Measurements from ENCODE around the gene CRIM1.

DNA sequence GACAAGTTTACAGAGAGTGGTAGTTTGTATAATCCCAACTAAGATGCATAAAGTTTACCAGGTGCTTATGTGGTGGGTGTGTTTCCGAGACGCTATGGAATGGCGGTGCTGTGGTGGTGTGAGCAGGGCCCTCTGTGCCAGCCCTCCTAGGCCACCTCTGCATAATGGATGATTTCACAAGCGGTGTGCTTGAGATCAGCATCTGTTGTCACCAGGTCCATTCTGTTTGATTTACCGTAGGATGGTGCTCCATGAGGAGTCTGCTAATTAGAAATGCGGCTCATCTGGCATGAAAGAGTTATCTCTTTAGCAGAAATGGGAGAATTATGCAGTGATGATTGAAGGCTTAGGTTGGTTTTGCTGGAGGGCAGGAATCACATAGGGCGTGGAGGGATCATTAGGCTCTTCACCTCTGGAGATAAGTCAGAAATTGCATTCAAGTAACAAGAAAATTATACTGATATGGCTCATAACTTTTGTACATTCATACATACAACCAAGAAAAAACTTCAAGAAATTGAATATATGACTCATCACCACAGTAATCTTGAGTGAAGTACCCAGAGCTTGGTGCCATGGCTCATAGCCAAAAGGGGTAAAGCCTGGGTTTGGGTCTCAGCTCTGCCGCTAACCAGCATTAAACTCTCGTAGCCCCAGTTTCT is 41.4 kb downstream of the CRIM1 start:
- TF ChIP-seq OSR1 (CRISPR knock-in tag; IDR thresholded peaks at IDR 0.05) (no peak), ZNF8 (CRISPR knock-in tag; IDR thresholded peaks at IDR 0.05) (no peak), ZNF70 (CRISPR knock-in tag; IDR thresholded peaks at IDR 0.05) (no peak), ZFP30 (CRISPR knock-in tag; IDR thresholded peaks at IDR 0.05) (no peak), TOX (CRISPR knock-in tag; IDR thresholded peaks at IDR 0.05; ENCODE audit: borderline replicate concordance) (no peak)
- TF ChIP-seq, protein P1, sequence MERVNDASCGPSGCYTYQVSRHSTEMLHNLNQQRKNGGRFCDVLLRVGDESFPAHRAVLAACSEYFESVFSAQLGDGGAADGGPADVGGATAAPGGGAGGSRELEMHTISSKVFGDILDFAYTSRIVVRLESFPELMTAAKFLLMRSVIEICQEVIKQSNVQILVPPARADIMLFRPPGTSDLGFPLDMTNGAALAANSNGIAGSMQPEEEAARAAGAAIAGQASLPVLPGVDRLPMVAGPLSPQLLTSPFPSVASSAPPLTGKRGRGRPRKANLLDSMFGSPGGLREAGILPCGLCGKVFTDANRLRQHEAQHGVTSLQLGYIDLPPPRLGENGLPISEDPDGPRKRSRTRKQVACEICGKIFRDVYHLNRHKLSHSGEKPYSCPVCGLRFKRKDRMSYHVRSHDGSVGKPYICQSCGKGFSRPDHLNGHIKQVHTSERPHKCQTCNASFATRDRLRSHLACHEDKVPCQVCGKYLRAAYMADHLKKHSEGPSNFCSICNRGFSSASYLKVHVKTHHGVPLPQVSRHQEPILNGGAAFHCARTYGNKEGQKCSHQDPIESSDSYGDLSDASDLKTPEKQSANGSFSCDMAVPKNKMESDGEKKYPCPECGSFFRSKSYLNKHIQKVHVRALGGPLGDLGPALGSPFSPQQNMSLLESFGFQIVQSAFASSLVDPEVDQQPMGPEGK (CRISPR knock-in tag; IDR thresholded peaks at IDR 0.05; ENCODE audit: borderline replicate concordance) = no peak
- TF ChIP-seq, protein P2, sequence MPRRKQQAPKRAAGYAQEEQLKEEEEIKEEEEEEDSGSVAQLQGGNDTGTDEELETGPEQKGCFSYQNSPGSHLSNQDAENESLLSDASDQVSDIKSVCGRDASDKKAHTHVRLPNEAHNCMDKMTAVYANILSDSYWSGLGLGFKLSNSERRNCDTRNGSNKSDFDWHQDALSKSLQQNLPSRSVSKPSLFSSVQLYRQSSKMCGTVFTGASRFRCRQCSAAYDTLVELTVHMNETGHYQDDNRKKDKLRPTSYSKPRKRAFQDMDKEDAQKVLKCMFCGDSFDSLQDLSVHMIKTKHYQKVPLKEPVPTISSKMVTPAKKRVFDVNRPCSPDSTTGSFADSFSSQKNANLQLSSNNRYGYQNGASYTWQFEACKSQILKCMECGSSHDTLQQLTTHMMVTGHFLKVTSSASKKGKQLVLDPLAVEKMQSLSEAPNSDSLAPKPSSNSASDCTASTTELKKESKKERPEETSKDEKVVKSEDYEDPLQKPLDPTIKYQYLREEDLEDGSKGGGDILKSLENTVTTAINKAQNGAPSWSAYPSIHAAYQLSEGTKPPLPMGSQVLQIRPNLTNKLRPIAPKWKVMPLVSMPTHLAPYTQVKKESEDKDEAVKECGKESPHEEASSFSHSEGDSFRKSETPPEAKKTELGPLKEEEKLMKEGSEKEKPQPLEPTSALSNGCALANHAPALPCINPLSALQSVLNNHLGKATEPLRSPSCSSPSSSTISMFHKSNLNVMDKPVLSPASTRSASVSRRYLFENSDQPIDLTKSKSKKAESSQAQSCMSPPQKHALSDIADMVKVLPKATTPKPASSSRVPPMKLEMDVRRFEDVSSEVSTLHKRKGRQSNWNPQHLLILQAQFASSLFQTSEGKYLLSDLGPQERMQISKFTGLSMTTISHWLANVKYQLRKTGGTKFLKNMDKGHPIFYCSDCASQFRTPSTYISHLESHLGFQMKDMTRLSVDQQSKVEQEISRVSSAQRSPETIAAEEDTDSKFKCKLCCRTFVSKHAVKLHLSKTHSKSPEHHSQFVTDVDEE (CRISPR knock-in tag; IDR thresholded peaks at IDR 0.05) = no peak
- TF ChIP-seq, protein P3, sequence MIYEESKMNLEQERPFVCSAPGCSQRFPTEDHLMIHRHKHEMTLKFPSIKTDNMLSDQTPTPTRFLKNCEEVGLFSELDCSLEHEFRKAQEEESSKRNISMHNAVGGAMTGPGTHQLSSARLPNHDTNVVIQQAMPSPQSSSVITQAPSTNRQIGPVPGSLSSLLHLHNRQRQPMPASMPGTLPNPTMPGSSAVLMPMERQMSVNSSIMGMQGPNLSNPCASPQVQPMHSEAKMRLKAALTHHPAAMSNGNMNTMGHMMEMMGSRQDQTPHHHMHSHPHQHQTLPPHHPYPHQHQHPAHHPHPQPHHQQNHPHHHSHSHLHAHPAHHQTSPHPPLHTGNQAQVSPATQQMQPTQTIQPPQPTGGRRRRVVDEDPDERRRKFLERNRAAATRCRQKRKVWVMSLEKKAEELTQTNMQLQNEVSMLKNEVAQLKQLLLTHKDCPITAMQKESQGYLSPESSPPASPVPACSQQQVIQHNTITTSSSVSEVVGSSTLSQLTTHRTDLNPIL (CRISPR knock-in tag; IDR thresholded peaks at IDR 0.05; ENCODE audit: low read depth) = no peak
